ENCODE measurements around the gene SHC2.

DNA sequence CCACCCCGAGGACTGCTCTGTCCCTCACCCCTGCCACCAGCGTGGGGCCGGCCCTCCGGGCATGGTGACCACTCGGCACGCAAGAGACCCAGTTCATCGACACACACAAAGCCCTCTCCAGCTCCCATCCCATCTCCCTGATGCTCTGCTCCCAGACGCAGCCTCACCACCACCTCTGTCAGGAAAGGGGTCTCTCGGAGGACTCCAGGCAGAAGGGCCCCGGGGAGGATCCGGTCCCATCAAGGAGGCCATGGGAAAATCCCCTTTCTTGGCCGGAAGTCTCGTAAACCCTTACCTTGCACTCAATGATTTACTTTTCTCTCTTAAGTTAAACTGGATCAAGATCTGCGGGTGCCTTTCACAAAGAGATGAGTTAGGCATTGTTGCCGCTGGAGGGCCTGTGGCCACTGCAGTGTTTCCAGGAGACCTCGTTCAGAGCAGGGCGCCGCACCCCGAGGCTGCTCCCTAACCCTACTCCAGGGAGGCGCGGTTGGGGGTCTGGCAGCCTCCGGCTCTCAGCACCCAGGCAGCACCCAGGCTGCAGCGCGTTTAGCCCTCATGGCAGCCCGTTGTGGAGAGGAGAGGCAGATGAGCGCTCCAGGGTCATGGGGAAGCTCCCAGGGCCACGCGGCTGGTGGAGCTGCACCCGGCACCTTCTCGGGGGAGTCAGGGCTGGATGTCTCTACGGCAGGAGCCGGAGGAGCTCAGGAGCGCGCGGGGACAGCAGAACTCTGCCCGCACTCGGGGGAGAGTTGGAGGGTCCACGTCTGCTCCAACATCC is 82.8 kb downstream of the SHC2 start:
- no peak for TF ChIP-seq CTCF (IDR thresholded peaks at IDR 0.05)
- TF ChIP-seq POLR2A (IDR thresholded peaks at IDR 0.05), result no peak
